B cell (primary cell): ENCODE measurements around the gene TBXA2R.

Experiments used
- EZH2 ChIP-seq: IDR thresholded peaks from 2 replicates; pipeline ENCODE4 v1.6.1; 2012; ENCODE audit warnings: borderline replicate concordance, low read depth, mild to moderate bottlenecking, moderate library complexity, low read length; ENCODE audit not compliant: insufficient read depth, poor library complexity, severe bottlenecking
- TF ChIP-seq, protein P1 (sequence below): fragments of 200-600 bp; IDR thresholded peaks from one replicate; pipeline ENCODE4 v1.8.0; 2022; ENCODE audit warnings: antibody characterized with exemption, mild to moderate bottlenecking

DNA sequence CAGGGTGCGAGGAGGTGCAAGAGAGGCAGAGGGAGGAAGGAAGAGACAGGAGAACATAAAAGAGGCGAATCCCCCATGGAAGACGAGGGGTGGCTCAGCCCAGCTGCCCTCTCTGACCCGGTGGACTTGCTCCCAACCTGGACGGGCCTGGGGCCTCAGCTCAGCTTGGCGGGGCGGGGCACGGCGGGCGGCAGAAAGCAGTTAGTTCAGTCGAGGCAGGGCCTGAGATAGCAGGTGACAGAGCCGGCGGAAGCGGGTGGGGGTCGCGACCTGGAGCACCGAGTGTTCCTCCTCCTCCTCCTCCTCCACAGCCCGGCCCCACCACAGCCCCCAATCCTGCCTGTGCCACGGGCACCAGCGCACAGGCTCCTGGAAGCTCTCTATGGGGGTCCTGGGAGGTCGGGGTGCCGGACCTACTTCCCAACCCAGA lies 26.9 kb upstream of the TBXA2R start:
- TF ChIP-seq, protein P1, sequence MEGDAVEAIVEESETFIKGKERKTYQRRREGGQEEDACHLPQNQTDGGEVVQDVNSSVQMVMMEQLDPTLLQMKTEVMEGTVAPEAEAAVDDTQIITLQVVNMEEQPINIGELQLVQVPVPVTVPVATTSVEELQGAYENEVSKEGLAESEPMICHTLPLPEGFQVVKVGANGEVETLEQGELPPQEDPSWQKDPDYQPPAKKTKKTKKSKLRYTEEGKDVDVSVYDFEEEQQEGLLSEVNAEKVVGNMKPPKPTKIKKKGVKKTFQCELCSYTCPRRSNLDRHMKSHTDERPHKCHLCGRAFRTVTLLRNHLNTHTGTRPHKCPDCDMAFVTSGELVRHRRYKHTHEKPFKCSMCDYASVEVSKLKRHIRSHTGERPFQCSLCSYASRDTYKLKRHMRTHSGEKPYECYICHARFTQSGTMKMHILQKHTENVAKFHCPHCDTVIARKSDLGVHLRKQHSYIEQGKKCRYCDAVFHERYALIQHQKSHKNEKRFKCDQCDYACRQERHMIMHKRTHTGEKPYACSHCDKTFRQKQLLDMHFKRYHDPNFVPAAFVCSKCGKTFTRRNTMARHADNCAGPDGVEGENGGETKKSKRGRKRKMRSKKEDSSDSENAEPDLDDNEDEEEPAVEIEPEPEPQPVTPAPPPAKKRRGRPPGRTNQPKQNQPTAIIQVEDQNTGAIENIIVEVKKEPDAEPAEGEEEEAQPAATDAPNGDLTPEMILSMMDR = no peak
- TF ChIP-seq EZH2 = no peak
